Hematopoietic multipotent progenitor cell (in vitro differentiated cells): ENCODE data around the gene RNASET2. TPM values are rescaled to one million over a fixed set of nuclear protein-coding genes. Genes with fewer than 3 reads are reported as not detected.
"Not testable (repeated sequence)": the region's sequence is repeated elsewhere in the genome, so short reads cannot be mapped to it uniquely, and the experiment has no call there.

ENCODE experiments used
- DNase-seq, 3 donors: peaks; one replicate each; pipeline ENCODE4 v3.0.0-alpha.2; 2011 to 2015; ENCODE audit warnings: low read depth in 2 of 3, low spot score in 2 of 3
- total RNA-seq: library from RNA; depleted of rRNA; stranded (reverse); fragments of >200 nt; gene quantifications from one replicate; pipeline ENCODE4 v1.2.3, GENCODE V29; 2012

The RNASET2 gene
- total RNA-seq, 1 donor, result 27.2 TPM

DNA sequence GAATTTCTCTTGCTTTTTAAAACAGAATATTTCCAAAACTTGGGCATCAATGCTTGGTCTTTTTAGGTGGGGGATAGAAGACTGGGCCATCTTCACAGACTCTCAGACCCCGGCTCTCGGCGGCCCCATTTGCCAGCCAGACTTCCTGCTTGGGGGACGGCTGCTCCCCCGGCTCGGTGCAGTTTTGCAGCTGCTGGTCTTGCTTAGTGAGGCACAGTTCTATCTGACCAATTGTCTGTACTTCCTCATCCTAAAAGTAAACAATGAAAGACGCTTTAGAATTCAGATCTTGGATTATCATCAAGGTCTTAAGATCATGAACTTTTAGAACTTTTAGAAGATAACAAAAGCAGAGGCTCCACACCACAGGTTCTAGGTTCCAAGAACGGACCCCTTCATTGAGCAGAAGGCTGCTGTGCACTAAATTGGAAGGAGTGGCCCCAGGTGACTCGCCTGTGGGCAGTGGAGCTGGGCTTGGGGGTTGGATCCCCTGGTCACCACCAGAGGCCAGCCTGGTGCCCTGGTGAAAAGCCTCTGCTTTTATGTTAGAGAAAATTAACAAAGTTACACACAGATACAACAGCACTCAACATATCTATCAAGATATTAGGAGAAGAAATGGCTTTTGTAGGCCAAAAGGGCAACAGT lies 26.7 kb downstream of the RNASET2 start:
- DNase-seq, result peak in 2 of 3 donors; percentile 13 to 59

DNA sequence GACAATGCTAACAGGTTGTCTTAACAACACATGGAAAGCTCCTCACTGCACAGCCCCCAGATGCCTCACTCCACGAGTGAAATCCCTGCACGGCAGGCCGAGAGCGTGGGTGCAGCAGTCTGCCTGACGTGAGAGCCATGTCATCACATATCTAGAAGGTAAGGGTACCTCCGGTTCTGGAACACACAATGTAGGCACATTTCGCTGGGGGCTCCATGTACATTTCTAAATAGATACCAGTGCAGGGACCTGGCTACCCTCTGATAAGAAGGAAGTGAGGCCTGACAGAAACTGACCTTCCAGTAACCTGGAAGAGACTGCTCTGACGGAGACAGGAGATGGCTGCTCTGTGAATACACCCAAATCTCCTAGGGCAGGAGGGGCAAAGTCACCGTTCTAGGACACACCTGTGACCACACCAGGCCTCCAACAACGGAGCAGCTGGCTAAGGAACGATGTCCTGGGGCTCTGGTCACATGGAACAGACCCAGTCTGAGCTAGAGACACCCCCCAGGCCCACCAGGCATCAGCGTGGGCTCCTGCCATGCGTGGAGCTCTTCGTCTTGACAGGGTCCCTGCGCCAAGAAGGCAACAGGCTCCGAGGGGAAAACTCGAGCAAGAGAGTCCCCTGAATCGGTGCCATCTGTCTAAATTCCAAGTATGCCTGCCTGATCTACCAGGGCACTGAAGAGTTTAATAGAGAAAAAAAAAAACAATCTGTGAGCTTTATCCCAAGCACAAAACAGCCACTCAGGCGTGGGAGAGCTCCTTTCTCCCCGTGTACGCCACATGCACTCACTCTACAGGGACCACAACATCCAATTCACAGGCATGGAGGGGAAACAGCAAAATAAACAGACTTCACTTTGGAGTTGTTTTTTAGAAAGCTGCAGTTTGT lies 27.5 kb downstream of the RNASET2 start:
- DNase-seq, result no peak

DNA sequence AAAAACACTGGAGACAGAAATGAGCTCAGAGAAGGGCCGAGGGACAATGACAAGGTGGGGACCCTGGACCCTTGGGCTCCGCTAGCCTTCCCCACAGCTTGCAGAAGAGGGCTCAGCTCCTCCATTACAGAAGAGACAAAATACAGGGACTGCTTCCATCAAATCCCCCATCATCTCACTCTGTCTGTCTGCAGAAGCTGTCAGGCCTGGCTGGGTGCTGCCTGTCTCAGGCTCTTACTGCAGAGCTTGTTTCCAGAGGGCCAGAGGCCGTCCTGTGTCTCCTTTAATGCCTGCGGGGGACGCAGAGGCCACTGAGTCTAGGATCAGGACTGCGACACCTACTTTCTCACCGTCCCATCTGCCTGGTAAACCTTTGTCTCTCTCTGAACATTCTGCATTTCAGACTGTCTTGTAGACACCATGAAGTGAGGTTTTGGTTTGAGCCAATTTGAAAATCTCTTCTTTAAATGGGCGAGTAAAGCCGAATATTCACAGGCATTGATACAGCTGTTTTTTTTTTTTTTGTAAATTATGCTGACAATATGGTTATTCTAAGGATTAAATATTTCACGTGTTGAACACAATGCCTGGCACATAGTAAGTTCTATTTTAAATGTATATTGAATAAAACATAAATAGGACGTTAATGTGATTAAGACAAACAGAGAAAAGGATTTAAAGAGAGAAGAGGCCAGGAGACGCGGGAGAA lies 28.3 kb downstream of the RNASET2 start:
- DNase-seq, result no peak

DNA sequence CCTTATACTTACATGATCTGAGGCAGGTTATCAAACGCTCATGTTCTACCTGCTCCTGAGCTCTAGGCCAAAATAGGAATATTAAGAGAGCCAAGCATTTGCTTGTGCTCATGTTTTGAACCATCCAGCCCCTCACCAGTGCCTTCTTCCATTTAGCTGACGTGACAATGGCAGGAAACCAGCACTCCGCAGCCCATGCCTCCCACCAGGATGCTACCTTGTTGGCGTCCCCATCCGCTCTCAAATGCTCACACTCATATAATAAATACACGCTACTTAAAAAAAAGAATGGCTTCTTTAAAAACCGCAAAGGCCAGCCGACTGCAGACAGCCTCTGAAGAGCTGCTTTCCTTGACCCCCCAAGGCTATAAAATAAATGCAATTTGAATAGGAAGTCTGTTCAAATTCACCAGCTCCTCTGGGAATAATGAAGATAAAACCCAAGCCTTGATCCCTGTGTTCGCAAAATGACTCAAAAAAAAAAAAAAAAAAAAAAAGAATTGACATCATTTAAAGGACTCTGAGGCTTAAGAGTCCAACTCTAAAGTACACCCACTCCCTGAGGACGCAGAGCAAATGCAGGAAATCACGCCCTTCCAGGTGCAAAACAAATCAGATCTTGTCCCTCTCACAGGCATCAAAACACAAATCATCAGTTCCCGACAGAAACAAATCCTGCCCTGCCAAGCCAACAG lies 29.0 kb downstream of the RNASET2 start:
- DNase-seq, result no peak

DNA sequence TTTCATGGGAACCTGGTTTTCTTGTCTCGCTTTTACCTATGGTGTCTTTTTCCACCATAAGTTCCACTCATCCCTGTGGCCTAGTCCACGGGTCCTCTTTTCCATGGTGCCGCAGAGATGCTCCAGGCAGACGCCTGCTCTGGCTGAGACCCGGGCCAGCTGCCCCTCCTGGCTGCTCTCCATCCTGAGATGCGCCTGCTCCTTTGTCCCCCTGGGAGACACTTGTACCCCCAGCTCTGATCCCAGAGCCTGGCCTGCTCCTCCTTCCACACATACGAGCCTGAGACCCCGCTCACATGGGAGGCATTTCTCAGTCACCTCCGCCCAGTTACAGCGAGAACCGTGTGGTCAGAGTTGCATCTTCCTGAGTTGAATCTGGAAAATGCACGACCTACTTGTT lies 29.6 kb downstream of the RNASET2 start:
- no peak for DNase-seq

DNA sequence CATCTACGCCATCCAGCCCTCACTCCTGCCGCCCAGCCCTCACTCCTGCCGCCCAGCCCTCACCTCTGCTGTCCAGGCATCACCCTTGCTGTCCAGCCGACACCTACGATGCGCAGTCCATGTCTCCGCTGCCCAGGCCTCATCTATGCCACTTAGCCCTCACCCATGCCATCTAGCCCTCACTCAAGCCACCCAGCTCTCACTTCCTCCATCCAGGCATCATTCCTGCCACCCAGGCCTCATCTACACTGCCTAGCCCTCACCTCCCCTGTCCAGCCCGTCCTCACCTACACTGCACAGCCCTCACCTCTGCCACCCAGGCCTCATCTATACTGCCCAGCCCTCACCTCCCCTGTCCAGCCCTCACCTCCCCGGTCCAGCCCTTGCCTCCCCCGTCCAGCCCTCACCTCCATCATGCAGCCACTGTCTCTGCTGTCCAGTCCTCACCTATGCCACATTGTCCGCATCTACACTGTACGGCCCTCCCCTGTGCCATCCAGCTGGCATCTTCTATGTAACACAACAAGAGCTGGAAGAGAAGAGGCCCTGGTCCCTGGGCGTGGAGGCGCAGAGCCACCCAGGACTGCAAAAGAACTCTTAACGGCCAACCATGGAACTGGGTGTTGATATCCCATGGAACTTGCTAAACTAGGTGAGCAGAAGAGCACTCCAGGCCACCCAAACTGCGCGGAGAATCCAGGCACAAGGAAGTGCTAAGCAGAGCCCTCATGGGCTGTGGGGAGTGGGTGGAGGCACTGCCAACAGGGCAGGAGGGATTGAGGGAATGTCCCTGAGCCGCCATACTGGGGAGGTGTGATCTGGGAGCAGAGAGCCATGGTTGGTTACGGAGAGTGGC lies 31.0 kb downstream of the RNASET2 start:
- no peak for DNase-seq

DNA sequence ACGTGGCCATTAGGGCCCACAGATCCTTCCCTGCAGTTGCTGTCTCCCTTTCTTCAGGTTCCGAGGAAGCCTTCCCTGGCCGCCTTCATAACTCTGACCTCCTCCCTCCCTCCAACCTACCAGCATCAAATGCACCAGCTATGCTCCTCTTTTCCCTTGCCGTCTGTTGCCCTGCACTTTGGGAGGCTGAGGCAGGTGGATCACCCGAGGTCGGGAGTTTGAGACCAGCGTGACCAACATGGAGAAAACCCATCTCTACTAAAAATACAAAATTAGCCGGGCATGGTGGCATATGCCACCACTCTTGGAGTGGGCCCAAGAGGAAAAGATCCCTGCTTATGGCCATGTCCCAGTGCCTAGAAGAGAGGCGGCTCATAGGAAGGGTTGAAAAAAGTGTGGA lies 31.8 kb downstream of the RNASET2 start:
- no peak for DNase-seq

DNA sequence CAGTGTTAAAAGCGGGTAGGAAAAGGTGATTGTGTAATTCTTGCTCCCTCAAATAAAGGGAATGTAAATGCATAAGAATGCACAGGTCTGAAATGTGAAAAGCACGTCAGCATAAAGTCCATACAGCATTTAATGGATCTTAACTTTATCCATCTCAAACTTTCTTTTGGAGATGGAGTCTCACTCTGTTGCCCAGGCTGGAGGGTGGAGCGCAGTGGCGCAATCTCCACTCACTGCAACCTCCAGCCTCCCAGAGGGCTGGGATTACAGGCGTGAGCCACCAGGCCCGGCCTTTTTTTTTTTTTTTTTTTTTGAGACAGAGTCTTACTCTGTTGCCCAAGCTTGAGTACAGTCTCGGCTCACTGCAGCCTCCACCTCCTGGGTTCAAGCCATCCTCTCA lies 33.4 kb downstream of the RNASET2 start:
- no peak for DNase-seq

DNA sequence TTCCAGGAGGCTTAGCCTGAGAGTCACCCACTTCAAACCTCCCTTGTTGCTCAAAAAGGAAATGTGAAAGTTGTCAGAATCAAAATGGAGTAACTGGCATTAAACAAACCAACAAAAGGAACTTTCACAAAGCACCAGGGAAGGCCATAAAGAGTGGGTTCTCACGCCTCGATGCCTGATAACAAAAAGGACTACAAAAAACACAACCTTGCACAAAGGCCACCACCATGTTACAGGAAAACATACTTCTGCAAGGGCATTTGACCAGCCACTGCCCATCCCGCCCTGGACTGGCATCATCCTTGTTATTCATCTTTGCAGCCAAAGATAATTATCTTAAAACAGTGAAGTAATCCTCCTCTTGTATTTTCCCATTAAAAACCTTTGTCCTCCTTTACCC lies 34.8 kb downstream of the RNASET2 start:
- no peak for DNase-seq

DNA sequence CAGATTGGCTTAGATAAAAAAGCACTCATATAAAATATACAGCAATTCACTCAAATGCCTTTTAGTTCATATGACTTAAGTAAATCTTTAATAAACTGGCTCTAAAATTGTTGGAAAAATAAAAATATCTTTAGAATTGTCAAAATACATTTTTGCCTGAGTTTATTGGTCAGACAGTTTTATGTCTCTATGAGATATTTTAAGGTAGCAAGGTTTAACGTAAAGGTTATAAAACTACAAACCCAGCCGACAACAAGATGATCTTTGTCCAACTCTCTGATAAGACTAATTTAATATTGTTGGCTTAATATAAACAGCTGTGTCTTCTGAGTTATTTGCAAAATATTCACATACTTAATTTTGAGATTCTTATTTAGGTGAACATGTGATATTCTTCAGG lies 39.5 kb downstream of the RNASET2 start:
- DNase-seq, result no peak

DNA sequence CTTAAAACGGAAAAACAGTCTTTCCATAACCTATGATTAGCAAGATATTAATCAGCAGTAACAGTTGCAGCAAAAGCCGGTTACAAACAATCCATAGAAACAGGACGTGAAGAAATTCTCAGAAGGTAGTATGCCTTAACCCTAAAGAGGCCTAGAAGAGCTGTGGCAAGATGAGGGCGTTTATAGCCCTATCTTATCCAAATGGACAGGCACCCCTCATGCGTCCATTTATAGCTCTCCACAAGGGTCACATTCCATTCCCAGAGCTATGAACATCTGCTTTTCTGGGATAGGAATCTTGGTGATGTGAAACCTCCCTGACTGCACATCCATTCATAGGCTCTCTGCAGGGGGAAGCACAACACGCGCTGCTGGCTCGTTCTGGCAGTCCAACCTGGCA lies 40.9 kb downstream of the RNASET2 start:
- DNase-seq, result not testable (repeated sequence)

DNA sequence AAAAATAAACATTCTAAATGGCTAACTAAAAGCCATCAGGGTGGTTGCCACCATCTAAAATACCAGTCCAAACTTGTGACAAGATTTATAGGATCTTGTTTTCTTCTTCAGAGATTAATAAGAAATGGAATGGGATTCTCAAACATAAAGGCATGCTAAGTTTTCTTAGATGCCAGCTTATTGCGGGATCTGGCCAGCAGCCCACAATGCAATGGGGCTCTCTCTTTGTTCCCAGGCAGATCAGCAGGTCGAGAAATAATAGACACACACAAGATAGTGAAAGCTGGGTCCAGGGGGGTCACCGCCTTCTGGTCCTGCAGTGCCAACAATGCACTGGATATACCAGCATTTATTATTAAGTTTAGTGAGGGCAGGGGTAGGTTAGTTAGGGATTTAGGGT lies 41.4 kb downstream of the RNASET2 start:
- not testable (repeated sequence) for DNase-seq

DNA sequence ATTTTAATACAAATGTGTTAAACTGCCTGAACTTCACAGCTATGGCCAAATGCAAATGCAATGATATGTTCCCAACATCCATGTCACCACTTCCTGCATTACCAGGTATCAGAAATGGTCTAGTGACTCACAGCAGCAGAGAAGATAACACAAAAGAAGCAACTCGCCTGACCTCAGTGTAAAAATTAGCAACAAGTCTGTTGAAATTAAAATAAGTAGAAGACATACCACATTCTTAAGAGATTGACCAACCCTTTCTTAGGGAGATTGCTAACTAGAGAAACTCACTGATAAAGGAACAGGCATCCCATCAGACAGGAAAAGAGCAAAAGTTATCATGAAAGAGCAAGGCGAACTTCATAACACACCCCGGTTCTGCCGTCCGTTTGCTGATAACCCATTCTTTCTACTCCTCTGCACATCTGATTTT lies 45.1 kb downstream of the RNASET2 start:
- DNase-seq, result no peak

DNA sequence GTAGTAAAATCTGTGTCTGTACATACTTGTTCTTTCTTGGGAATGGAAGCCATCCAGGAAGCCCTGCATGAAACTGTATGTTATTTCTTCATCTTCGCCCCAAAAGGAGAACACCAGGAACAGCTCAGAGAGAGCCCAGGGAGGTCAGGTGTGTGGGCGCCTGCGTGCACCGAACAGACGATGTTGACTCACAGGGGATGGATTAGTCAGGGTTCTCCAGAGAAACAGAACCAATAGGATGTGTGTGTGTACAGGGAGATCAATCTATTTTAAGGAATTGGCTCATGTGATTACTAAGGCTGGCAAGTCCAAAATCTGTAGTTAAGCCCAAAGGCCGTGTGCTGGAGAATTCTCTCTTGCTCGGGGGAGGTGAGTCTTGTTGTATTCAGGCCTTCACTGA lies 45.7 kb downstream of the RNASET2 start:
- no peak for DNase-seq

DNA sequence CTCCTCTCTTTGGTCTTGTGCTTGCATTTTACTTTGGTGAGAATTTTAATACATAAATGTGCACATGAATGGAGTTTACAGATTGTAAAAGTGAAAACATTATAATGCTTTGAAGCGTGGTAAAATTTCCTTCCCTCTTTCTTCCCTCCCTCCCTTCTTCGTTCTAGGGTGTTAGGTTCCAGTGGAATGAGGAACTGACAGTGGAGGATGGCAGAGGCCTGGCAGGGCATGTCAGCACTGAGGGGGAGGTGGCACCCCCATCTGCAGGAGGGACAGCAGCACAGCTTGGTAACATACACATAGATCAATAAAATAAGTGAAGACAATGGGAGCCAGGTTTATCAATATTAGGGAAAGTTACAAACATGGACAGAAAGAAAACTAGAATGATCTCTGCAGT lies 47.5 kb downstream of the RNASET2 start:
- peak in 2 of 3 donors; percentile 10 to 49 for DNase-seq

DNA sequence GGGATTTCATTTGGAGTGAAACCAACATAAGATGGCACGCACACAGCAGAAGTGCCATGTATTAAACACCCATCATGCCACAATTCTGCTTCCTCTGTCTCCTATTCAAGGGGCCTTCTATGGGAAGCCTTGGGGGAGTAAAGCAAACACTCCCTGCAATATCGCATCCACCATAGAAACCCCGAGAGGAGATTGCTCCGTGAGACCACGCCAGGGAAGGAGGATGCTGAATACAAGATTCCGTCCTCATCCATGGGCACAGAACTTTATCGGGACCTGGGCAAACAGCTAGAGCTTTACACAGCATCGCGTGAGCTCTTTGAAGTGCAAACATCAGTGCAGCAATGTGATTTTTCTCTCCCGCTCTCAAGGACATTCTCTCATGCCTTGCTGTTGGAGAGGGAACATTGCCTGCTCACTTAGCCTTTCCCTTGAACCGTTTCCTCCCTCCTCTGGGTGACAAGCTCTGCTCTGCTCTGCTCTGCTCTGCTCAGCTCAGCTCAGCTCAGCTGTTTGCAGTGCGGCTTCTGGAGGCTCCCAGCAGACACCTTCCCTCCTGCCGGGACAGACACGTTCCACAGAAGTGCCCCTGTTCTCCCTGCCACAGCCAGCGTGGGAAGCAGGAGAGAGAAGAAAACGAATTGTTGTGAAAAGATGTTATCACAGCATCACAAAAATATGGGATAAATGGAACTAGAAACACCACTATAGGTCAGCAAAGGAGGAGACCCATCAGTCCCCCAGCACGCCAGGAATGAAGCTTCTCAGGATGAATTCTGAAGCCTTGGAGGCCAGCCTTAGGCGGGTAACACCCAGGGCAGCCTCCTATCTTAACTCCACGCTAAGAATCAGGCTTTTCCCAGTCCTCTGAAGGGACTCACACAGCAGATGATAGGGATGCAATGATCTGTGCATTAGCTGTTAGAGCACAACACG lies 48.2 kb downstream of the RNASET2 start:
- DNase-seq, result no peak

DNA sequence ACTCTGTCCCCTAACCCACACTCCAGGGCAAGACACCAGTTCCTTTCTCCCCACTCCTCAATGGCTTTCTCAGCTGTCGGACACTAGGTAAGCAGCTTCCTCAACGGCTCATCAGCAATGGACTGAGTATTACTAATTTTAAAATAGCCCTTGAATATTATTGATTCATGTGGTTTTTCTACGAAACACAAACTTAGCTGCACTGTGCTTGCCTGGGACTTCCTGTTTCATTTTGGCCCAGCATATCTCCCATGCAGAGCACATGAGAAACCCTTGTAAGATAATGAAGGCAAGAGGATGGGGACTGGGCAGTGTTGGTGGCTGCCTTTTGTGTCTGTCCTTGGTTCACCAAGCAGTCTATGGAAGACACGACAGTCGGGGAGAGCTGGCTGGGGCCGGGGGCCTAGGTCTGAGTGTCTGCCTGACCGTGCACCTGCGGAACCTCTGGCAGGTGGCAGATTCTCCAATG lies 48.9 kb downstream of the RNASET2 start:
- DNase-seq, result peak in 1 of 3 donors; percentile 32

DNA sequence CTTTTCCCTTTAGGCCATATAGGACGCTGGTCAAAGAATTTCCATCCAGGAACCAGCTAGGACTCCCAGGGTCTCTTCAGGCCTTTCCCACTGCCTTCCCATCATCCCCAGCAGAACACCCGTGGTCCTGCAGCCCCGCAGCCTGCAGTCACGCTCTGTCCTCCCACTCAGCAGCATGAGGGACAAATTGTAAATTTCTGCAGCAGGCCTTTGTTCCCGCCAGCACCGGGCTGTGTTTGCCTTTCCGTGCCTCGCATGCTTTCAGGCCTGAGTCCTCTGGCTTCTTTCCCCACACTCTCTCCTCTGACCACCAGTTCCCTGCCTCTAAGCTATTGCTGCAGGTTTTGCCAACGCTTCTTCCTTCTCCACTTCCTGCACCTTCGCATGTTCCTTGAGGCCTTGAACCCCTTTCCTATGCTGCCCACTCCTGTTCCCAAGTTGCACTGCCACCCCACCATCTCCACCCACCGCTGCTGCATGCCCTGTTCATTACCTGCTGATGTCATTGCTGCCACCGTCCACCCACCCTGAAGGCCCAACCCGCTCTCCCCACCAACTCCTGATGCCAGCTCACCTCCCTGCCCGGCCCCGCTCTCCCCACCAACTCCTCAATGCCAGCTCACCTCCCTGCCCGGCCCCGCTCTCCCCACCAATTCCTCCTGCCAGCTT lies 49.8 kb downstream of the RNASET2 start:
- DNase-seq, result no peak
